ENCODE results near the gene TMPRSS11F. TPM values are rescaled to one million over a fixed set of nuclear protein-coding genes. Genes with fewer than 3 reads are reported as not detected.

TMPRSS11F gene
- total and polyA plus RNA-seq, 9 of the 15 experiments (the other 6 are each of a cell fraction or from before 2014, with no cell fraction given), result 0.03 to 0.36 (median 0.07) TPM; not detected in 2

- intact Hi-C loops (cut with micrococcal nuclease), result no loop called here
- Histone ChIP-seq H3K9ac (ENCODE audit: insufficient read depth in 1 of 2, low read depth in 2 of 2, low read length in 2 of 2) (no peak overlapping the region), H4K20me1 (replicated peaks; ENCODE audit: control insufficient read depth, insufficient read depth, low read length) (no peaks in the 10 kb centered on the region), H3K4me1 (replicated peaks in 1 of 2; ENCODE audit: control insufficient read depth in 2 of 2, insufficient read depth in 2 of 2, low read length in 2 of 2) (no peaks in the 10 kb centered on the region; a peak in 1 of 5 replicates), H3K27ac (ENCODE audit: extremely low read depth, low read depth, low read length) (no peak overlapping the region), H3K9me1 (ENCODE audit: control insufficient read depth, insufficient read depth, low read length) (no peaks in the 10 kb centered on the region), H3K9me3 (replicated peaks; ENCODE audit: control insufficient read depth, insufficient read depth, low read depth, low read length) (no peaks in the 10 kb centered on the region), H3K79me2 (ENCODE audit: control insufficient read depth, insufficient read depth, low read length) (no peaks in the 10 kb centered on the region), H3K36me3 (ENCODE audit: control insufficient read depth, insufficient read depth, low read length) (no peaks in the 10 kb centered on the region), H3K4me2 (ENCODE audit: insufficient read depth, low read length) (no peak overlapping the region), H3K27me3 (ENCODE audit: control insufficient read depth in 2 of 2, insufficient read depth in 2 of 2, low read length in 2 of 2) (no peaks in the 10 kb centered on the region), H2AFZ (ENCODE audit: low read depth, low read length) (no peak overlapping the region), H3K4me3 (no peak overlapping the region)
- ChIA-PET POLR2A (no interaction called here), CTCF (ENCODE audit: low intra/inter-chr PET ratio) (no interaction called here)
- in situ Hi-C loops (cut with MboI), result no loop called here
- peak; percentile 35 for FAIRE-seq
- BruUV-seq (replicated peaks), result no TSS peak
- no peak for ATAC-seq
- DNase-seq (ENCODE audit: extremely low read depth in 1 of 4, low spot score in 3 of 4), result no peak
- TF ChIP-seq TBL1XR1 (IDR thresholded peaks at IDR 0.05; ENCODE audit: low read length in 2 of 2), result no peak
- no peak for TF ChIP-seq NFATC3 (IDR thresholded peaks at IDR 0.05)
- no peak for TF ChIP-seq GTF2A2 (tag; IDR thresholded peaks at IDR 0.05)
- TF ChIP-seq STAT6 (CRISPR knock-in tag; IDR thresholded peaks at IDR 0.05), result no peak
- no peak for TF ChIP-seq THAP12 (CRISPR knock-in tag; IDR thresholded peaks at IDR 0.05)
- no peak for TF ChIP-seq NFIC (IDR thresholded peaks at IDR 0.05)
- no peak for TF ChIP-seq HMGXB4 (CRISPR knock-in tag; IDR thresholded peaks at IDR 0.05)
- peak; percentile 49; the same call in 1 of the 2 replicates for TF ChIP-seq ARID1B (IDR thresholded peaks at IDR 0.05)
- TF ChIP-seq NKRF (IDR thresholded peaks at IDR 0.05; ENCODE audit: borderline replicate concordance), result no peak
- TF ChIP-seq ZNF354B (CRISPR knock-in tag; IDR thresholded peaks at IDR 0.05), result no peak
- TF ChIP-seq ZNF23 (CRISPR knock-in tag; IDR thresholded peaks at IDR 0.05), result no peak
- no peak for TF ChIP-seq IFI16 (CRISPR knock-in tag; IDR thresholded peaks at IDR 0.05)
- no peak for TF ChIP-seq CXXC5 (CRISPR knock-in tag; IDR thresholded peaks at IDR 0.05)
- TF ChIP-seq SOX6 (IDR thresholded peaks at IDR 0.05), result no peak
- TF ChIP-seq TAL1 (IDR thresholded peaks at IDR 0.05), result peak; percentile 43
- no peak for TF ChIP-seq HNRNPH1 (optimal IDR thresholded peaks at IDR 0.05; ENCODE audit: low read depth, low read length)
- TF ChIP-seq SAFB (IDR thresholded peaks at IDR 0.05; ENCODE audit: borderline replicate concordance, low read depth, low read length), result no peak
Measured at GRCh38 chr4:68119921-68120320, 9.7 kb downstream of the TMPRSS11F start.

All from K562 (cell line).